Measurements from ENCODE around the gene EIF2A.

DNA sequence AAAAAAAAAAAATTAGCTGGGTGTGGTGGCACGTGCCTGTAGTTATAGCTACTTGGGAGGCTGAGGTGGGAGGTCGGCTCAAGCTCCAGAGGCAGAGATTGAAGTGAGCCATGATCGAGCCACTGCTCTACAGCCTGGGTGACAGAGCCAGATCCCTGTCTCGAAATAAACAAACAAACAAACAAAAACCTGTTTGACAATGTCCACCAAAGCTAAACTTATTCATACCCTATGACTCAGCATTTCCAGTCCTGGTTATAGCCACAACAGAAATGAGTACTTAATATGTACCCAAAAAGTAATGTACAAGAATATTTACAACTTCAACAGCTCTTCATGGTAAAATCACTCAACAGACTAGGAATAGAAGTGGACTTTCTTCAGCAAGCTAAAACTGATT, 31.4 kb upstream of the EIF2A start:
- TF ChIP-seq, protein P1, sequence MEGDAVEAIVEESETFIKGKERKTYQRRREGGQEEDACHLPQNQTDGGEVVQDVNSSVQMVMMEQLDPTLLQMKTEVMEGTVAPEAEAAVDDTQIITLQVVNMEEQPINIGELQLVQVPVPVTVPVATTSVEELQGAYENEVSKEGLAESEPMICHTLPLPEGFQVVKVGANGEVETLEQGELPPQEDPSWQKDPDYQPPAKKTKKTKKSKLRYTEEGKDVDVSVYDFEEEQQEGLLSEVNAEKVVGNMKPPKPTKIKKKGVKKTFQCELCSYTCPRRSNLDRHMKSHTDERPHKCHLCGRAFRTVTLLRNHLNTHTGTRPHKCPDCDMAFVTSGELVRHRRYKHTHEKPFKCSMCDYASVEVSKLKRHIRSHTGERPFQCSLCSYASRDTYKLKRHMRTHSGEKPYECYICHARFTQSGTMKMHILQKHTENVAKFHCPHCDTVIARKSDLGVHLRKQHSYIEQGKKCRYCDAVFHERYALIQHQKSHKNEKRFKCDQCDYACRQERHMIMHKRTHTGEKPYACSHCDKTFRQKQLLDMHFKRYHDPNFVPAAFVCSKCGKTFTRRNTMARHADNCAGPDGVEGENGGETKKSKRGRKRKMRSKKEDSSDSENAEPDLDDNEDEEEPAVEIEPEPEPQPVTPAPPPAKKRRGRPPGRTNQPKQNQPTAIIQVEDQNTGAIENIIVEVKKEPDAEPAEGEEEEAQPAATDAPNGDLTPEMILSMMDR (IDR thresholded peaks at IDR 0.05; ENCODE audit: insufficient read depth, low read length, poor library complexity, severe bottlenecking) = no peak
- TF ChIP-seq EZH2phosphoT487 (conservative IDR thresholded peaks at IDR 0.05; ENCODE audit: low read length) = no peak
